Measurements from ENCODE around the gene PDE8B. TPM values are rescaled to one million over a fixed set of nuclear protein-coding genes. Genes with fewer than 3 reads are reported as not detected.

Gene PDE8B
- total RNA-seq, 1 experiment from 2014 or later: 0.07 TPM

GRCh38 chr5:77322406-77322805 is 111.9 kb downstream of the PDE8B start:
- Mint-ChIP-seq H3K4me1 (peaks cover 14 to 22% of the 10 kb centered on the region in 2 experiments), H3K9me3 (no peaks in the 10 kb centered on the region; a peak in 1 of 5 replicates), H3K27ac (peak overlapping the region in 2 of 3 experiments; percentile 73 to 91; a peak in 3 of 7 replicates), H3K36me3 (ENCODE audit: insufficient read depth in 1 of 3, low read depth in 3 of 3) (no peaks in the 10 kb centered on the region), H3K4me3 (peak overlapping the region in 1 of 2 experiments; percentile 13; a peak in 1 of 5 replicates), H3K27me3 (ENCODE audit: low read depth) (peaks cover 23% of the 10 kb centered on the region)
- TF ChIP-seq CTCF (conservative IDR thresholded peaks at IDR 0.05): no peak
- Histone ChIP-seq H3K79me1 (ENCODE audit: insufficient read depth, low read depth, low read length, poor library complexity, severe bottlenecking) (no peaks in the 10 kb centered on the region), H2AFZ (ENCODE audit: low read length) (no peak overlapping the region), H4K8ac (replicated peaks; ENCODE audit: insufficient read length, low read depth, low read length) (no peak overlapping the region), H3K4me1 (ENCODE audit: insufficient read depth, low read length) (peaks cover 6% of the 10 kb centered on the region; the same call in 1 of the 2 replicates), H3K4ac (ENCODE audit: low read depth, low read length) (no peak overlapping the region), H4K91ac (ENCODE audit: insufficient read length, low read depth, low read length) (no peak overlapping the region), H3K56ac (ENCODE audit: insufficient read length, low read depth, low read length) (no peak overlapping the region), H3K9ac (ENCODE audit: extremely low read depth, insufficient read length, low read length) (no peak overlapping the region), H3K23ac (ENCODE audit: insufficient read length, low read depth, low read length) (no peak overlapping the region), H3K18ac (ENCODE audit: insufficient read length, low read depth, low read length) (no peak overlapping the region), H4K20me1 (ENCODE audit: control insufficient read depth, insufficient read depth, insufficient read length) (no peaks in the 10 kb centered on the region), H3K9me3 (ENCODE audit: control insufficient read depth, low read depth, low read length) (no peaks in the 10 kb centered on the region), H3K14ac (ENCODE audit: insufficient read depth, low read length) (no peak overlapping the region), H2BK20ac (ENCODE audit: low read depth, low read length, poor library complexity, severe bottlenecking) (no peak overlapping the region), H3K79me2 (ENCODE audit: insufficient read depth, low read length) (no peaks in the 10 kb centered on the region), H2AK5ac (ENCODE audit: insufficient read length, low read length) (no peak overlapping the region), H3K27ac (ENCODE audit: insufficient read length, low read depth, low read length) (no peak overlapping the region), H2BK15ac (ENCODE audit: low read depth, low read length) (no peak overlapping the region), H2BK120ac (ENCODE audit: low read depth, low read length, poor library complexity, severe bottlenecking) (no peak overlapping the region), H3T11ph (ENCODE audit: low read length) (no peak overlapping the region), H3K23me2 (ENCODE audit: insufficient read length, low read depth, low read length, poor library complexity, severe bottlenecking) (no peaks in the 10 kb centered on the region), H3K27me3 (ENCODE audit: insufficient read depth, low read length) (no peaks in the 10 kb centered on the region), H2BK5ac (ENCODE audit: insufficient read length, low read length) (no peak overlapping the region), H3K4me2 (ENCODE audit: insufficient read depth, insufficient read length, low read length) (peak overlapping the region; percentile 26), H4K5ac (ENCODE audit: insufficient read length, low read depth, low read length) (no peak overlapping the region), H2BK12ac (ENCODE audit: insufficient read length, low read depth, low read length) (no peak overlapping the region)
- peak; percentile 58 for DNase-seq
- WGBS (ENCODE audit: extremely low coverage, insufficient read length, low lambda C conversion rate): no CpG with 5 or more reads among the region's 4 CpGs
